NCI-H2196 treated with DMSO at 0.1 percent for 48 hours (cell line): Measurements from ENCODE around the gene PKP4.

ENCODE experiments used
- DNase-seq: peaks from one replicate; lab custom pipeline; 2025; ENCODE audit not compliant: unreplicated experiment; lab: John Stamatoyannopoulos, UW

PKP4 gene

GRCh38 chr2:158533009-158533408 is 76.3 kb downstream of the PKP4 start:
- no peak for DNase-seq

GRCh38 chr2:158539176-158540005 is 82.6 kb downstream of the PKP4 start:
- peak; percentile 64 for DNase-seq

GRCh38 chr2:158542577-158542976 is 85.8 kb downstream of the PKP4 start:
- no peak for DNase-seq

GRCh38 chr2:158543957-158544356 is 87.2 kb downstream of the PKP4 start:
- no peak for DNase-seq

DNA sequence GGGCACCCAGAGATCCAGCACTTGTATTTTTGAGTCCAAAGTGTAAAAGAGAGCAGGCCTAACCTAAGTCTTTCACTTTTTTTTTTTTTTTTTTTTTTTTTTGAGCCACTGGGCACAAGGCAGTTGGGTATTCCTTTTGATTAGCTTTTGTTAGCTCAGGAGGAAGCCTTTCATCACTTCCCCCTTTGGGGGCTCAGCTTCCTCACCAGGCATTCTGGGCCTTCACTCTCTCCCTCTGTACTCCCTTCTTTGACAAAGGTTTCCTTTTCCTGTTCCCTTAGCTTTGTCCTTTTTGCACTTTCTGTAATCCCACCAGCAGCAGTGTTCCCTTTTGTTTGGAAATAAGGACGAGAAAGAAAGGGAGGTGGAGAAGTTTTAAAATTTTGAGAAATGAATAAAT is 88.2 kb downstream of the PKP4 start:
- no peak for DNase-seq

DNA sequence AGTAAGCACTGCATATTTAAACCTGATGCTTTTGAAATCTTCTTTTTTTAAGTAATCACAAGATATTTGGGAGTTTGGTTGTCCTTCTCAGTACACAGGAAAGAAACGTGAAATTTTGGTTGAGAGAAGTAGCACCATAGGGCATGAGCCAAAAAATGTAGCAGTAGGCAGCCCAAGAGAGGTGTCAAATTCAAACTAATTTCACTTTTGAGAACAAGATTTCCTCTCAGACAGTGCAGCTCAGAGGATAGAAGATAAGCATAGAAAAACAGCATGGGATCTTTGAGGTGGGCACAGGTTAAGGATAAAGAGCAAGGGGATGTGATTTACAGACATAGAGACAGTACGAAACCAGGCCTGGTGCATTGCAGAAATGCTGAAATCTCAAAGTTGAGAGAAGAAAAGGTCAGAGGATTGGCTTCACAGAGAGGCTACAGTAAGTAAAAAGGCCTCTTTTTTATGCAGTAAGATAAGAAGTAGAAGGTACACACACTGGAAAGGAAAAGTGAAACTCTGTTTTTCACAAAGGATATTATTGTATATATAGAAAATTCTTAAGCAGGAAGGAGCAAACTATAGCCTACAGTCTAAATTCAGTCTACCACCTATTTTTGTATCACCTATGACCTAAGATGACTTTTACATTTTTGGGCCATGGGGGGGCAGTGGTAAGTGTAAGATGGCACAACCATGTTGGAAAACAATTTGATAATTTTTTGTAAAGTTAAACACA is 89.8 kb downstream of the PKP4 start:
- no peak for DNase-seq

DNA sequence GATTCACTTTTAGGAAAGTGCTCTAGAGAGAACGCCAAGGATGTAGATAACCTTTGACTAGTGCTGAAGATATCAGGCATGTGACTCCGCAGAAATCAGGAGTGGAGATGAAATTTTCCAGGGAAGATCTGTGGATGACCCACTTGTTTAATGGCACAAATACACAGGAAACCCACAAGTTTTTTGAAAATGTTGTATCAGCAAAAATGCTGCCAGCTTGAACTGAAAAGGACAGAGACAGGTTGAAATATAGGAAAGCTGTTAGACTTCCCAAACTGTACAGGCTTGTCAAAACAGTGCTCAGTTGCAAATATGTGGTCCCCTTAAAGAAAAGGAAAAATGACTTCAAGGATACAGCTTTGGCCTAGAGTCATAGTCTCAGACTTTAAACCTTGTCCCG is 96.5 kb downstream of the PKP4 start:
- DNase-seq, result no peak

DNA sequence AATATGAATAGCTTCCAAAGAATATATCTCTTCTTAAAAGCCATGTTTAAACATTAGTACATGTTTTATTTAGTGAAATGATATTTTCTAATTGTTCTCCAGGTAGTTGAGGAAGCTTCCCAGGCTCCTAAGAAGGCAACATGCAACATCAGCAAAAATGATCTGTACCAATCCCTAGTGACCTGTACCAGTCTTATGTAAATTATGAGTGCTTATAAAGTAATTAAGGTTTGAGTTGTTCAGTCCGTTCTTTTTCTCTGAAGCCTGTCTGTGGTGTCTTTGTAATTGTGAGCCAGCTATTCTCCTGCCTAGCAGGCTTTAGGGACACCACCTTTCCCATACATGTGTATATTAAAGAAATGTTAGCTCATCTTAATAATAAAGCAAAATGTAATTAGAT is 98.2 kb downstream of the PKP4 start:
- DNase-seq, result no peak

GRCh38 chr2:158556124-158556523 is 99.4 kb downstream of the PKP4 start:
- DNase-seq, result no peak

GRCh38 chr2:158557752-158558151 is 101.0 kb downstream of the PKP4 start:
- DNase-seq, result no peak

DNA sequence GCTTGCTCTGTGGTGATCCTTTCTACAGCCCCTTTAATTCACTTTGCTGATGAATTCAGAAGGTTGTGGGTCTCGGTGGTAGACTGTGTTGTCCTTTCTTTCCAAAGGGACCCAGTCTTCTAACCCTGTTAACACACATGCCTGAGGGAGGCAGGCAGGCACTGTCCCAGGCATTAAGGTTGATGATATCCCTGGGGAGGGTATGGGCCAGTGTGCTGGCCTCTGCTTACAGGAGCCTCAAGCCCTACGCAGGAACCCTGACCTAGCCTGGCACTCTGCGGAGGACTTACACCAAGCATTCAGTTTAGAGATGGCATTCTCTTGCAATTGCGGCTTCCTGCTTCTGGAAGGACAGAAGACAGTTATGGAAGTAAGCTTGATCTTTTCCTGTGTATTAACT is 102.5 kb downstream of the PKP4 start:
- no peak for DNase-seq

DNA sequence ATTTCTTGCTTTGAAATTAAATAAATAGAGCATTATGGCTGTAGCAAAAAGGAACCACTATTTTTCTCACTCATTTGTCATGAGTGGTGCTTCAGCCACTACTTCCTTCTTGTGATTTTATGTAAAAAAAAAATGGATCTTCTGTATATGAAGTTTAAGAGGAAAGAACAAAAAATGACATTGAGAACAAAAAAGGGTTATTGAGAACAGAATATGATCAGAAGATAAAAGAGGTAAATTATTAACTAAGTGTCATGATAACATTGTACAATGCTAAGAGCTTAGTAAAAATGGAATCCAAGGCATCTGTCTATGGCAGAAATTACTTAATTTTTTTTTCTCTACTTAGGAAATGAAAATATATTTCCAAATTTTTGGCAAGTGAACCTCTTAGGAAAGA is 103.5 kb downstream of the PKP4 start:
- DNase-seq, result no peak

GRCh38 chr2:158561054-158561453 is 104.3 kb downstream of the PKP4 start:
- no peak for DNase-seq

- DNase-seq, result no peak
Measured at GRCh38 chr2:158567208-158567607, 110.5 kb downstream of the PKP4 start.

DNA sequence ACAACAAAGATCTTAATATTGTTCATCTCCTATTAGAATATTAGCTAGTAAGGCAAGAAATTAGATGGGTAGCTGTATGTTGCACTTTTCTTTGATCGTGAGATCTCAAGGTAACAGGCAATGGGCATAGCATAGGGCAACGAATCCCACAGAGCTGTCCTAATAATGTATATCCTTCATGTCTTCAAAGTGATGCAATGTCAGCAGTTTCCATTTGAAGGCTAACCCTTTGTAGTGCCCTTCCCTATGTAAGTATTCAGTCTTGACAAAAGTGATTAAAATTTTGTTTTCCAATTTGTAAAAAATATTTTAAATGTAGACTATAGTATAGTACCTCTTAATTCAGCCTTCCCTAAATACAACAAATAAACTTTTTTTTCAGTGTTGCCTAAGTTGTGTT is 112.5 kb downstream of the PKP4 start:
- no peak for DNase-seq

DNA sequence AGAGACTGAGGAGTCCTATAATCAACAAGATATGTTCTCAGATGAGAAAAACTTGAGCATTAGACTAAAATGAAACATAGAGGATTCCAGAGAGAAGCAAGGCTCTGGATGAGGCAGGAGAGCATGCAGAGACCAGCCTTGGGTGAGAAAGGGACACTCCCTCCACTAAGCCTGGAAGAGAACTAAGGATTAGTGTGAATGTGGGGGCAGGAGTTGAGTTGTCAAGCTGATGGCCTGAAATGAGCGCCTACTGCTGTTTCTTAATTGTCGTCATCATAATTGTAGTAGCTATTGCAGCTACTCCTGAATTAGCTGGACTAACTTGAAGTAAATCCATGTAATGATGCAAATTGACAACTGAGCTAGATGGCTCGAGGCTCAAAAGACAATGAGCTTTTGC is 114.1 kb downstream of the PKP4 start:
- DNase-seq, result no peak

DNA sequence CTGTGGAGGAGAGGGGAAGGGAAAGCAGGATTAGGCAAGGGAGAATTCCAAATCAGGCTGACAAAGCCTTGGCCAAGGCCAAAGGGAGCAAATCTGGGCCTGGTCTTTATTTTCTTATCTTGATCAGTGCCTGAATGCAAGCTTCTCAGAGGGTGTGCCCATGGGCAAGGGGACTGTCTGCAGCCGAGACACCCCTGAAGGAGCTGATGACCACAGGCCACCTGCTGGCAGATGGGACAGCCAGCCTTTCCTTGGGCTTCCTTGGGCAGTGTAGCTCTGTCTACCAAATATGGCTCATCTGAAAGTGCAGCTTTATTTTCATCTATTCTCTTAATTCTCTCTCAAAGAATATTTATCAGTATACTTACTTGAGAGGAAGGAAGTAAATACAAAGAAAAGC is 117.0 kb downstream of the PKP4 start:
- DNase-seq, result no peak

GRCh38 chr2:158575051-158575635 is 118.4 kb downstream of the PKP4 start:
- no peak for DNase-seq

GRCh38 chr2:158577141-158577540 is 120.4 kb downstream of the PKP4 start:
- no peak for DNase-seq

GRCh38 chr2:158578703-158579330 is 122.1 kb downstream of the PKP4 start:
- DNase-seq, result no peak

DNA sequence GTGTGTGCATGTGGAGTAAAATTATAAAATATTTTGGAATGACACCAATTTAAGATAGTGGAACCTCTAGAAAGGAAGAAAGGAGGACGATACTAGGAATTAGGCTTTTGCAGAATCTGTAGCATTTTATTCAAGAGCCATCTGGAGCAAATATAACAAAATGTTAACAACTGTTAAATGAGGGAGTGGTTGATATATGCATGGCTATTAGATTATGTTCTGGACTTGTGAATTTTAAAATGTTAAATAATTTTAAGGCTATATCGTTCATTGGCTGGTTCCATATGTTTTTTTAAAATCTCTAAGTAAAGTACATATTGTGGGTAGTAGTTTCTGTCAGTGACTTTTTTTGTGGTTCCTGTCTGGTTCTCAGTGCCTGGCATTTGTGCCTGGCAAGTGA is 123.2 kb downstream of the PKP4 start:
- no peak for DNase-seq

DNA sequence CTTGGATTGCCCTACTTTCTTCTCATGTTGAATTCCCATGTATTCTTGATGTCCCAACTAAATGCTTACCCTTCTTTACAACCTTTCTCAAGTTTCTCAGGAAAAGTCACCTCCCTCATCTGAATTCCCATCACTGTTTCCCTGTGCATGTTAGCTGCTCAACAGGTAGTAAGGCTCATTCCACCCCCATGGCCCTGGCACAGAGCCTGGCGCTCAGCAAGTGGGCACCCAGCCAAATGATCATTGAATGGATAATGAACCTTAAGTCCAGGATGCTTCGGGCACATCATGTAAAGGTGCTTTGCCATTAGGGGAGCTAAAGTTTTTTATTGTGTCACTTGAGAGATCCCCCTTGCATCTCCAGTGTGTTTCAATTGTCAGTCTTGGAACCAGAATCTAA is 124.0 kb downstream of the PKP4 start:
- no peak for DNase-seq
